Erythroblast (primary cell): ENCODE data around the gene PEX10.

ENCODE experiments used
- GATA1 ChIP-seq: IDR thresholded peaks from 2 replicates; pipeline ENCODE4 v1.6.1; 2011; ENCODE audit warnings: low read depth, mild to moderate bottlenecking, control low read depth, low read length, moderate library complexity
- POLR2A ChIP-seq: IDR thresholded peaks from 2 replicates; pipeline ENCODE4 v1.6.1; 2011; ENCODE audit warnings: mild to moderate bottlenecking, low read length

- no peak for TF ChIP-seq POLR2A
- TF ChIP-seq GATA1, result no peak
These were observed 29.6 kb downstream of the PEX10 start for GRCh38 chr1:2382621-2383361.
